Testis (tissue), 3 donors: Measurements from ENCODE around the gene ATP6V1B1. TPM values are rescaled to one million over a fixed set of nuclear protein-coding genes. Genes with fewer than 3 reads are reported as not detected.

Experiments used
- DNase-seq: peaks from one replicate; pipeline ENCODE4 v3.0.0-alpha.2; 2019
- H3K27ac ChIP-seq, 2 donors: fragments of 200-600 bp; sonication (generic); one replicate each; pipeline ENCODE4 v1.5.1; 2019
- H3K27me3 ChIP-seq: fragments of 200-600 bp; sonication (generic); one replicate; pipeline ENCODE4 v1.5.1; 2019
- H3K36me3 ChIP-seq: fragments of 200-600 bp; sonication (generic); one replicate; pipeline ENCODE4 v1.5.1; 2017; ENCODE audit warnings: low read depth; ENCODE audit errors: missing control alignments
- H3K4me1 ChIP-seq: fragments of 200-600 bp; sonication (generic); one replicate; pipeline ENCODE4 v1.5.1; 2019
- H3K4me3 ChIP-seq, 2 donors: fragments of 200-600 bp; sonication (generic); one replicate each; pipeline ENCODE4 v1.5.1; 2017 to 2019
- H3K9me3 ChIP-seq: fragments of 200-600 bp; sonication (generic); one replicate; pipeline ENCODE4 v1.5.1; 2017
- CTCF ChIP-seq, 3 experiments: fragments of 450-650 bp in 2 of 3; fragments of 200-600 bp in 1 of 3; sonication (generic) in 1 of 3; IDR thresholded peaks; one replicate each; pipeline ENCODE4 v1.5.1; 2016 to 2019; ENCODE audit warnings: antibody characterized with exemption in 3 of 3, mild to moderate bottlenecking in 2 of 3, moderate library complexity in 1 of 3
- POLR2A ChIP-seq: fragments of 450-650 bp; IDR thresholded peaks from one replicate; pipeline ENCODE4 v1.6.1; 2017; ENCODE audit warnings: antibody characterized with exemption, mild to moderate bottlenecking, moderate library complexity
- WGBS, 2 donors: methylation state at CpG; one replicate each; pipeline ENCODE4 v1.1.5; 2018; 5-methylcytosine and 5-hydroxymethylcytosine counted together
- intact Hi-C: fragments of 100-400 bp; cut with DNase I; formaldehyde crosslinking; loops from one replicate; pipeline ENCODE4 v1.15.1; 2023; ENCODE audit warnings: low total_unique reads
- polyA plus RNA-seq: library from polyadenylated mRNA; stranded (reverse); fragments of 350-450 nt; fragmentation: Illumina TruSeq; extraction: RNeasy Lipid Tissue Mini Kit (QIAGEN cat#74804); gene quantifications from one replicate; pipeline ENCODE4 v1.2.3, GENCODE V29; 2014; ENCODE audit warnings: low read depth, low replicate concordance; ENCODE audit not compliant: insufficient read depth
- total RNA-seq, 2 donors: library from RNA; depleted of rRNA; stranded (reverse); fragments of >200 nt; gene quantifications; one replicate each; pipeline ENCODE4 v1.2.3, GENCODE V29; 2016

ATP6V1B1 gene
- total and polyA plus RNA-seq, 3 donors from 2014 or later: 1.7 to 2.9 TPM; not detected in 1

GRCh38 chr2:70888366-70888922, 47.3 kb upstream of the ATP6V1B1 start:
- 5 to 8% methylated on average over 26 to 27 of the region's 27 CpGs for WGBS, 2 donors
- no peaks in the 10 kb centered on the region for H3K9me3 ChIP-seq
- H3K4me1 ChIP-seq: peaks cover 11% of the 10 kb centered on the region
- no peak for DNase-seq
- H3K4me3 ChIP-seq: peak overlapping the region in 1 of 2 donors; percentile 27
- H3K36me3 ChIP-seq: no peaks in the 10 kb centered on the region
- intact Hi-C loops: no loop called here
- H3K27me3 ChIP-seq: peaks cover 6% of the 10 kb centered on the region
- no peak overlapping the region for H3K27ac ChIP-seq
- TF ChIP-seq POLR2A (no peak), CTCF (IDR thresholded peaks at IDR 0.05) (no peak)

GRCh38 chr2:70888923-70889715, 46.6 kb upstream of the ATP6V1B1 start:
- TF ChIP-seq POLR2A: no peak
- no peak for TF ChIP-seq CTCF (IDR thresholded peaks at IDR 0.05)
- no peaks in the 10 kb centered on the region for H3K36me3 ChIP-seq
- WGBS, 2 donors: 10 to 25% methylated on average over 48 to 70 of the region's 70 CpGs
- peak overlapping the region in 1 of 2 donors; percentile 27 for H3K4me3 ChIP-seq
- no peaks in the 10 kb centered on the region for H3K9me3 ChIP-seq
- H3K27ac ChIP-seq: no peak overlapping the region
- no peak for DNase-seq
- peaks cover 11% of the 10 kb centered on the region for H3K4me1 ChIP-seq
- intact Hi-C loops: no loop called here
- peaks cover 6% of the 10 kb centered on the region for H3K27me3 ChIP-seq

- Histone ChIP-seq H3K27me3 (peaks cover 6% of the 10 kb centered on the region), H3K9me3 (no peaks in the 10 kb centered on the region), H3K27ac (no peak overlapping the region), H3K4me1 (peaks cover 11% of the 10 kb centered on the region), H3K4me3 (peak overlapping the region in 1 of 2 donors; percentile 27), H3K36me3 (no peaks in the 10 kb centered on the region)
- no peak for TF ChIP-seq POLR2A
- no peak for TF ChIP-seq CTCF (IDR thresholded peaks at IDR 0.05)
- WGBS, 2 donors: 28 to 40% methylated on average over 5 of the region's 5 CpGs
- intact Hi-C loops: no loop called here
- DNase-seq: no peak
Observed at GRCh38 chr2:70889716-70890037, 46.0 kb upstream of the ATP6V1B1 start.

GRCh38 chr2:70890469-70891065, 45.1 kb upstream of the ATP6V1B1 start:
- H3K36me3 ChIP-seq: no peaks in the 10 kb centered on the region
- H3K4me3 ChIP-seq: no peak overlapping the region
- 67% methylated on average over 5 of the region's 5 CpGs for WGBS, 2 donors
- peaks cover 11% of the 10 kb centered on the region for H3K4me1 ChIP-seq
- peaks cover 6% of the 10 kb centered on the region for H3K27me3 ChIP-seq
- intact Hi-C loops: no loop called here
- no peak for DNase-seq
- no peaks in the 10 kb centered on the region for H3K9me3 ChIP-seq
- TF ChIP-seq POLR2A (no peak), CTCF (IDR thresholded peaks at IDR 0.05) (no peak)
- no peak overlapping the region for H3K27ac ChIP-seq
